NCI-H446 (cell line): Measurements from ENCODE around the gene SPATA6.
"Not testable (repeated sequence)": the region's sequence is repeated elsewhere in the genome, so short reads cannot be mapped to it uniquely, and the experiment has no call there.

ENCODE experiments used
- DNase-seq, 2 experiments: peaks; one replicate each; lab custom pipeline; 2025; lab: John Stamatoyannopoulos, UW

The SPATA6 gene

GRCh38 chr1:48344373-48344772 is 127.6 kb downstream of the SPATA6 start:
- no peak for DNase-seq

GRCh38 chr1:48341221-48341620 is 130.8 kb downstream of the SPATA6 start:
- DNase-seq = no peak

DNA sequence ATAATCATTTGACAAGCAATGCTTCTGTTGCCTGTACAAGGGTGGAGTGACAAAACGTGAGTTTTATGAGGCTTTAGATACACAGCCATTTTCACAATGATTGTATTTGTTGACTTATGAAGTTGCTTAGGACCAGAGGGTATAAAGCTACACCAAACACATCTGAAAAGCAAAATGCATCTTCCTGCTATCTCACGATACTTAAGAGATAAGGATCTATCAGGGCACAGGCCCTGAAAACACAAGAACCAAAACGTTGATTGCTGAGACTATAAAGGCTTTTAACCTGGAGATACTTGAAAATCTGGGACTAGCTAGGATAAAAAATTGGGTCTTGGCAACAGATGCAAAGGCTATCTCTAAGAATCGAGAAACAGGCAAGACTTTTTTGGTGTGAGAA is 133.7 kb downstream of the SPATA6 start:
- no peak for DNase-seq

GRCh38 chr1:48333316-48333715 is 138.7 kb downstream of the SPATA6 start:
- DNase-seq = no peak

GRCh38 chr1:48332115-48332514 is 139.9 kb downstream of the SPATA6 start:
- DNase-seq = no peak

DNA sequence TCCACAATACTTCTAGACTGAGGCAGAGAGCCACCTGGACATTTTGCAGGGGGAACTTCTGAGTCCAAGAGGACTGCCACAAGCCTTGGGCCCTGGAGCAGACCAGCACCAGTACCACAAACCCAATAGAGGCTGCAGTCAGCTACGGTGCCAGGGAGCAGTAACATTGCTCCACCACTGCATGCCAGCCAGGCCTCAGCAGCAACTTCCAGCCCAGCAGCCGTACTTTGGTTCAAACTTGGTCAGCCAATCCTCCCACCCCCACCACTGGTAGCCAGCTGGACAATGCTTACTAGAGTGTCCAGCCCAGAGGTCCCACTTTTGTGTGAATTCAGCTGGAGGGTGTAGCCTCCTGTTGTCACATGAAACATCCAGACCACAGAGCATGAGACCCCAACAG is 142.1 kb downstream of the SPATA6 start:
- DNase-seq = no peak

DNA sequence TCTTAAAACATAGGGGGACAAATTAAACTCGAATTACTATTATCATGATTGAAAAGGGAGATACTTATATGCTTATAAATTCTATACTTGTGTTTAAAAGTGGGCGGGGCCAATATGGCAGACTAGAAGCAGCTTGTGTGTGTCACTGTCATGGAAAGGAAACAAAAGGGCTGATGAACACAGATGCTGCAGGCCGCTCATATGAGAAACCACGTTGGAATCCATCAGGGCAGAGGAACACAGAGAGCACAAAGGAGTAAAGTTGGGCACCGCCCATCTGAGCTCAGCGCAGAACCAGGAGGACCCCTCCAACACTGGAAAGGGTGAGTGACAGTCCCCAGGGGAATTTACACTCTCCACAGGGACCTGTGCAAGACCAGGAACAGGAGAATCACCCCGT is 142.5 kb downstream of the SPATA6 start:
- no peak for DNase-seq

GRCh38 chr1:48311829-48312228 is 160.2 kb downstream of the SPATA6 start:
- DNase-seq = not testable (repeated sequence)

- no peak for DNase-seq
Measured at GRCh38 chr1:48309564-48310082, 162.4 kb downstream of the SPATA6 start.

DNA sequence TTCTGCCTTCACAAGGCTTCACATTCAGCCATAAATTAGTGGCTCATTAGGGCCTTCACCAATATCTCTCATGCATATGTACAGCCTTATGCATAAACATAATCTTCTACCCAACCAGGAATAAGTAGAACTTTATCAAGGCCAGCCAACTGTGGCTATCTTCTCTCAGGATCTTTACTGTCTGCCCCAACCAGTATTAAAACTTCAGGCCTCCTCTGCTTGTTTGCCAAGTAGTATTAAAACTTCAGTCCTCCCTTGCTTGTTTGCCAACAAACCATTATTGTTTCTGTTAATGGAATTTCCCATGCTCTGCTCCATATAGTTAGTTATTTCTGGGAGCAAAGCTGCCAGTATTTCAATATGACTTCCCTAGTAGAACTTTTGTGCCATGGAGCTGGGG is 169.4 kb downstream of the SPATA6 start:
- DNase-seq = no peak

DNA sequence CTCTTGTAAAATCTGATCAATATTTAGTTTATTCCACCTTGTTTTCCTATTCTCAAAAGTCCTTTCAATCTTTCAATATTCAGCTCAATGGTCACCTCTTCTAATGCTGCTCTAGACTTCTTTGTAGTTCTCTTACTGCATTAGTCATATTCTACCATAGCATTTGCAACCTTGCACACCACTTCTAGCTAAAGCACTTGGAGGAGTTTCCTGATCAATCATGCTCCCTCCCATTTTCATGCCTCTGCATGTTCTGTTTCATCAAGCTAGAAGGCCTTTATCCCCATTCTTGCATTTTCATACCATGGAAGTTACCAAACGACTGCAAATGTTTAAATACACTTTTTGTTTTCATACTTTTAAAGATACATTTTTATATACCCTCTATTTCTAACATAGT is 177.3 kb downstream of the SPATA6 start:
- no peak for DNase-seq

GRCh38 chr1:48294094-48294493 is 177.9 kb downstream of the SPATA6 start:
- not testable (repeated sequence) for DNase-seq

DNA sequence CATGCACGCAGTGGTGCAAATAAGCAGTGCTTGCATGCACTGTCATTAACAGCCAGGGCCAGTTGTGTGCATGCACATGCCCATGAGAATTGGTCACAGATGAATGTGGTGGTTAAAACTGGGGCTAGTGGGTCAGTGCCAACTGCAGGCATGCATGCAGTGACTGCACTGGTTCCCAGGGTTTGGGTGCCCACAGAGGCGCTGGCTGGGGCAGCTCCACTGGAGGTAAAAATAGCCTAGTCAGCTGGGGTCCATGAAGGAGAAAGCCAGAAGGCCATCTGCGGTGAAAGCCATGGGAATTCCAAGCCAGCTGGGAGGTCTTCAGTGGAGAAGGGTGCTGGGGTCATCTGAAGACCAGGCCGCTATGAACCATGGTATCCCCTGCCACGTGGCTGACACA is 179.3 kb downstream of the SPATA6 start:
- DNase-seq = no peak

GRCh38 chr1:48291421-48291820 is 180.6 kb downstream of the SPATA6 start:
- DNase-seq = no peak

GRCh38 chr1:48285525-48285924 is 186.5 kb downstream of the SPATA6 start:
- DNase-seq = no peak

GRCh38 chr1:48284696-48285420 is 187.1 kb downstream of the SPATA6 start:
- not testable (repeated sequence) for DNase-seq

GRCh38 chr1:48282329-48282728 is 189.7 kb downstream of the SPATA6 start:
- not testable (repeated sequence) for DNase-seq

DNA sequence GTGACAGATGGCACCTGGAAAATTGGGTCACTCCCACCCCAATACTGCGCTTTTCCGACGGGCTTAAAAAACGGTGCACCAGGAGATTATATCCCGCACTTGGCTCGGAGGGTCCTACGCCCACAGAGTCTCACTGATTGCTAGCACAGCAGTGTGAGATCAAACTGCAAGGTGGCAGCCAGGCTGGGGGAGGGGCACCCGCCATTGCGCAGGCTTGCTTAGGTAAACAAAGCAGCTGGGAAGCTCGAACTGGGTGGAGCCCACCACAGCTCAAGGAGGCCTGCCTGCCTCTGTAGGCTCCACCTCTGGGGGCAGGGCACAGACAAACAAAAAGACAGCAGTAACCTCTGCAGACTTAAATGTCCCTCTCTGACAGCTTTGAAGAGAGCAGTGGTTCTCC is 194.6 kb downstream of the SPATA6 start:
- DNase-seq = not testable (repeated sequence)

DNA sequence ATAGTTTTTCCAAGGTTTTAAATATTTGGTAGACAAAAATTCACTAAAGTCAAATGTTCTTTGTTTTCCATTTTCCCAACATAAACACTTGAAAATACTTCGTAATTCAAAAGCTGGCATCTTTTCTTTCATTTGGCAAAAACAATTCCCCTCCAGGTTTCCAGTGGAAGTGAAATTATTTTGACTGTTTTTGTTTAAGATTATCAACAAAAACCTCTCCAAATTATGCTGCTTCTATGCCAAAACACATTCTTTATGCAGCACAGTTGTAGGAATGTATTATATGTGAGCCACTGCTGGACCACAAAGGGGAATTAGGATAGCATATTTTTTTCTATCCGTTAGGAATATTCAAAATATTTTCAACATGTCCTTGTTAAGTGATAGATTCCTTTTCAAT is 205.4 kb downstream of the SPATA6 start:
- no peak for DNase-seq

- DNase-seq = no peak
Measured at GRCh38 chr1:48263041-48263440, 209.0 kb downstream of the SPATA6 start.

GRCh38 chr1:48261881-48262400 is 210.1 kb downstream of the SPATA6 start:
- no peak for DNase-seq

DNA sequence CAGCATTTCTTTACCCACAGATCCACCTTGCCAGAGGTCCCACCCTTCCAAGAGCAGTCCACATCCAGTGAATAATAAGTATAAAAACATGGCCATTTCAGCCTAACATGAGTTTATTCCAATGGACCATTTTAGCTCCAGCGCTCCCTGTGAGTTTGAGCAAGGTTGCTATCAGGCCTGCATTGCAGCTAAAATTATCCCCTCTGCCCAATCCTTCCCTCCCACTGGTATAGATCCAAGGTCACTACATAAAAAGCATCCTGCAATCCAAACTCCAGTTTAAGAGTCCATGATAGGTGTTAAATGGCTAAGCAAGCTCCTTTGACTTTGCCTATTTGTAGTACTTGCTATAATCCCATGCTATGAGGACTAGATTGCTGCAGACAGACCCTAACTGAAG is 213.9 kb downstream of the SPATA6 start:
- no peak for DNase-seq

- no peak for DNase-seq
Measured at GRCh38 chr1:48254254-48254653, 217.8 kb downstream of the SPATA6 start.

DNA sequence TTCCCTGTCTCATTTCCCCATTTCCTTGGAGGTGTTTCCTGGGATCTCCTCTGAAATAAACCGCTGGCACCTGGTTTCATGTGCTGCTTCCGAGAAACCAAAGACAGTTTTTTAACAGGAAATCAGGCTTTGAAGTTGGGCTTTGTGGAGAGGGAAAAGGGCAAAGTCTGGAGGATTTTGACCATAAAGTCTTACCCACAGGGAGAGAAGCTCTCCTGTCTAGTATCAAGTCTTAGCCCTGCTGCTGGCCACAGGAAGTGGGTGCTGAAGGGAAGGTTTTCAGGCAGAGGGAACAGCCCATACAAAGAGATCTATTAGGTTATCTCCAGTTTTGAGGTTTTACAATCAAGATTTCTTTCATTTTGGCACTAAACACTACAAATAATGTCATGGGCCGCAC is 220.2 kb downstream of the SPATA6 start:
- DNase-seq = no peak
